ENCODE data around the gene MYPN. TPM values are rescaled to one million over a fixed set of nuclear protein-coding genes. Genes with fewer than 3 reads are reported as not detected.

Gene MYPN
- total RNA-seq, 1 experiment from 2014 or later, result 0.37 TPM

DNA sequence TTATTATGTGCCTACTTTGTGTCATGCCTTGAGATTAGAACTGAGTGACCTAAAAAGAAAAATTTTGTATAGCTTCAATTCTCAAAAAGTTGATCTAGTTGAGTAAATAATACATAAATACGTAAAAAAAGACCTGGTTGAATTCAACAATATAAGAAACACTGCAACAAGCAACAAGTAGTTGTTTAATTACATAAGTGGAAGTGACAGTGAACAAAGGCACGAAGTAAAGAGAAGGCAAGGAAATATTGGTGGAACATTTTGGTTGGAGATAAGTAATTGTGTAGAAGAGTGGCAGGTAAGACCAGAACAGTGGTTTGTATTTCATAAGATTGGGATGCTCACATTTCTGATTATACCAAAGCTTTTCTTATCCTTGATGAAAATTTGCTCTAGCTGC is 8.2 kb upstream of the MYPN start:
- no peak overlapping the region for H3K4me3 Mint-ChIP-seq (ENCODE audit: unreplicated experiment)
- TF ChIP-seq, protein P1, sequence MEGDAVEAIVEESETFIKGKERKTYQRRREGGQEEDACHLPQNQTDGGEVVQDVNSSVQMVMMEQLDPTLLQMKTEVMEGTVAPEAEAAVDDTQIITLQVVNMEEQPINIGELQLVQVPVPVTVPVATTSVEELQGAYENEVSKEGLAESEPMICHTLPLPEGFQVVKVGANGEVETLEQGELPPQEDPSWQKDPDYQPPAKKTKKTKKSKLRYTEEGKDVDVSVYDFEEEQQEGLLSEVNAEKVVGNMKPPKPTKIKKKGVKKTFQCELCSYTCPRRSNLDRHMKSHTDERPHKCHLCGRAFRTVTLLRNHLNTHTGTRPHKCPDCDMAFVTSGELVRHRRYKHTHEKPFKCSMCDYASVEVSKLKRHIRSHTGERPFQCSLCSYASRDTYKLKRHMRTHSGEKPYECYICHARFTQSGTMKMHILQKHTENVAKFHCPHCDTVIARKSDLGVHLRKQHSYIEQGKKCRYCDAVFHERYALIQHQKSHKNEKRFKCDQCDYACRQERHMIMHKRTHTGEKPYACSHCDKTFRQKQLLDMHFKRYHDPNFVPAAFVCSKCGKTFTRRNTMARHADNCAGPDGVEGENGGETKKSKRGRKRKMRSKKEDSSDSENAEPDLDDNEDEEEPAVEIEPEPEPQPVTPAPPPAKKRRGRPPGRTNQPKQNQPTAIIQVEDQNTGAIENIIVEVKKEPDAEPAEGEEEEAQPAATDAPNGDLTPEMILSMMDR (IDR thresholded peaks at IDR 0.05; ENCODE audit: unreplicated experiment), result no peak
- ChIA-PET CTCF (interaction anchor here (2.9 kb wide), 1 partner anchor 55 kb away, joined by 10 read pairs; no protein-coding TSS in a partner anchor), POLR2A (interaction anchor here (0.9 to 4.0 kb wide), 6 partner anchors 13 to 231 kb away, joined by 3 to 27 read pairs (median 4); partner anchors contain the start of gene HNRNPH3)
- intact Hi-C loops (cut with micrococcal nuclease), result no loop called here
- BruUV-seq (replicated peaks), result no TSS peak
- H3K27ac Mint-ChIP-seq (ENCODE audit: low read depth, unreplicated experiment), result no peak overlapping the region
- H3K9me3 Mint-ChIP-seq (ENCODE audit: unreplicated experiment), result no peaks in the 10 kb centered on the region
- no peak for DNase-seq (ENCODE audit: unreplicated experiment)
- peaks cover 11% of the 10 kb centered on the region for H3K4me1 Mint-ChIP-seq (ENCODE audit: insufficient read depth, unreplicated experiment)
- H3K36me3 Mint-ChIP-seq (ENCODE audit: insufficient read depth, unreplicated experiment), result no peaks in the 10 kb centered on the region
- H3K27me3 Mint-ChIP-seq (ENCODE audit: insufficient read depth, unreplicated experiment), result no peaks in the 10 kb centered on the region

DNA sequence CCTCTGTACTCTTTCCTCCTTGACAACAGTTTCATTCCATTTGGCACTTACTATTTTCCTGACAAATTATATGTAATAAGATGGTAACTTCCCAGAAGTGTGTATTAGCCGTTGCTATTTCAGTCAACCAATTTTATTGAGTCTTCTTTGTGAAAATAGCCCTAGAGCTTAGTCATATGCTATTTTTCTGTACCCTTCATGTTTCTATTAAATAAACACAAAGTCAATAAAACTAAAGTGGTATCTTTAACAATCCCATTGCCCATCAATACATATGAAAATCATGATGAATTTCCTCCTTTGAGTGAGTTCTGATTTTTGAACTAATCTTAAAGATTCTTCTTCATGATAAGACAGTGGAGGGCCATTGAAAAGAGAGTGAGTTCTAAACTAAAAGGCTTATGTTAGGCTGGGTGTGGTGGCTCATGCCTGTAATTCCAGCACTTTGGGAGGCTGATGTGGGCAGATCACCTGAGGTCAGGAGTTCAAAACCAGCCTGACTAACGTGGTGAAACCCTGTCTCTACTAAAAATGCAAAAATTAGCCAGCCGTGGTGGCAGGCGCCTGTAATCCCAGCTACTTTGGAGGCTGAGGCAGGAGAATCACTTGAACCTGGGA is 5.9 kb upstream of the MYPN start:
- H3K9me3 Mint-ChIP-seq (ENCODE audit: unreplicated experiment), result no peaks in the 10 kb centered on the region
- H3K4me1 Mint-ChIP-seq (ENCODE audit: insufficient read depth, unreplicated experiment), result peaks cover 12% of the 10 kb centered on the region
- intact Hi-C loops (cut with micrococcal nuclease), result no loop called here
- ChIA-PET CTCF (interaction anchor here (1.1 to 2.9 kb wide), 2 partner anchors 11 to 53 kb away, joined by 4 to 10 read pairs; no protein-coding TSS in a partner anchor), POLR2A (interaction anchor here (0.6 to 1.6 kb wide), 5 partner anchors 13 to 124 kb away, joined by 3 to 5 read pairs (median 3); no protein-coding TSS in a partner anchor)
- no peak overlapping the region for H3K4me3 Mint-ChIP-seq (ENCODE audit: unreplicated experiment)
- H3K27me3 Mint-ChIP-seq (ENCODE audit: insufficient read depth, unreplicated experiment), result no peaks in the 10 kb centered on the region
- no peak for DNase-seq (ENCODE audit: unreplicated experiment)
- no TSS peak for BruUV-seq (replicated peaks)
- no peak overlapping the region for H3K27ac Mint-ChIP-seq (ENCODE audit: low read depth, unreplicated experiment)
- TF ChIP-seq, protein P1 (IDR thresholded peaks at IDR 0.05; ENCODE audit: unreplicated experiment), result no peak
- H3K36me3 Mint-ChIP-seq (ENCODE audit: insufficient read depth, unreplicated experiment), result no peaks in the 10 kb centered on the region

DNA sequence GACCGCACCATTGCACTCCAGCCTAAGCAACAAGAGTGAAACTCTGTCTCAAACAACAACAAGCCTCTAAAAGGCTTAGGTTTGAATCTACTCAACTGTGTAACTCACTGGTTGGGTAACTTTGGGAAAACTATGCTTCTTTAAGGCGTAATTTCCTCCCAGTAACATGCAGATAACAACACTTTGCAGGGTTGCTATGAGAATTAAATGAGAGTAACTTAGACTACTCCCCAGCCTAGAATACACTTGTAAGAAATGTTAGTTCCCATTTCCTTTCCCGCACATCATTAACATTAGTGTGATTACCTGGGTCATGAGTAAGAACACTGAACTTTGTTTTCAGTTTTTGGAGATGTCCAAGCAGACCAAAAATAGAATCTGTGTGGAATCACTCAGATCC is 5.4 kb upstream of the MYPN start:
- intact Hi-C loops (cut with micrococcal nuclease), result no loop called here
- no peaks in the 10 kb centered on the region for H3K36me3 Mint-ChIP-seq (ENCODE audit: insufficient read depth, unreplicated experiment)
- TF ChIP-seq, protein P1 (IDR thresholded peaks at IDR 0.05; ENCODE audit: unreplicated experiment), result no peak
- CTCF ChIA-PET, result interaction anchor here (0.7 to 2.9 kb wide), 2 partner anchors 44 to 52 kb away, joined by 3 to 10 read pairs; no protein-coding TSS in a partner anchor
- no peak overlapping the region for H3K4me3 Mint-ChIP-seq (ENCODE audit: unreplicated experiment)
- no peak for DNase-seq (ENCODE audit: unreplicated experiment)
- POLR2A ChIA-PET, result interaction anchor here (0.6 to 1.6 kb wide), 4 partner anchors 13 to 124 kb away, joined by 3 to 5 read pairs (median 4); no protein-coding TSS in a partner anchor
- no peak overlapping the region for H3K27ac Mint-ChIP-seq (ENCODE audit: low read depth, unreplicated experiment)
- no peaks in the 10 kb centered on the region for H3K27me3 Mint-ChIP-seq (ENCODE audit: insufficient read depth, unreplicated experiment)
- no peaks in the 10 kb centered on the region for H3K9me3 Mint-ChIP-seq (ENCODE audit: unreplicated experiment)
- H3K4me1 Mint-ChIP-seq (ENCODE audit: insufficient read depth, unreplicated experiment), result peaks cover 12% of the 10 kb centered on the region
- no TSS peak for BruUV-seq (replicated peaks)

GRCh38 chr10:68105820-68106219 is 3.5 kb upstream of the MYPN start:
- CTCF ChIA-PET, result no interaction called here
- intact Hi-C loops (cut with micrococcal nuclease), result no loop called here
- Mint-ChIP-seq H3K36me3 (ENCODE audit: insufficient read depth, unreplicated experiment) (no peaks in the 10 kb centered on the region), H3K4me3 (ENCODE audit: unreplicated experiment) (peak overlapping the region; percentile 51), H3K27ac (ENCODE audit: low read depth, unreplicated experiment) (peak overlapping the region; percentile 69), H3K4me1 (ENCODE audit: insufficient read depth, unreplicated experiment) (peaks cover 12% of the 10 kb centered on the region), H3K9me3 (ENCODE audit: unreplicated experiment) (no peaks in the 10 kb centered on the region), H3K27me3 (ENCODE audit: insufficient read depth, unreplicated experiment) (no peaks in the 10 kb centered on the region)
- POLR2A ChIA-PET, result interaction anchor here (0.7 to 2.5 kb wide), 5 partner anchors 9 to 222 kb away, joined by 3 to 14 read pairs (median 4); no protein-coding TSS in a partner anchor
- DNase-seq (ENCODE audit: unreplicated experiment), result peak; percentile 54
- TF ChIP-seq, protein P1 (IDR thresholded peaks at IDR 0.05; ENCODE audit: unreplicated experiment), result no peak
- no TSS peak for BruUV-seq (replicated peaks)

Measured in MCF 10A (cell line).